Endothelial cell of umbilical vein (primary cell): Measurements from ENCODE around the gene MYOF.

Experiments used
- POLR2A ChIP-seq: IDR thresholded peaks from 2 replicates; pipeline ENCODE4 v1.6.1; 2012; ENCODE audit warnings: low read depth, mild to moderate bottlenecking, control low read depth, low read length
- TF ChIP-seq, protein P1 (sequence below), 2 donors: IDR thresholded peaks; 1 replicate in 1 of 2; 2 replicates in 1 of 2; pipeline ENCODE4 v1.5.1; 2011; ENCODE audit warnings: low read length in 2 of 2, mild to moderate bottlenecking in 2 of 2, moderate library complexity in 2 of 2, control low read depth in 1 of 2, inconsistent platforms in 1 of 2, low read depth in 1 of 2; ENCODE audit not compliant: insufficient read depth in 1 of 2; ENCODE audit errors: extremely low read depth in 1 of 2
- TF ChIP-seq, protein P2 (sequence below): IDR thresholded peaks from 2 replicates; pipeline ENCODE4 v1.6.1; 2011; ENCODE audit not compliant: insufficient read depth, insufficient read length

DNA sequence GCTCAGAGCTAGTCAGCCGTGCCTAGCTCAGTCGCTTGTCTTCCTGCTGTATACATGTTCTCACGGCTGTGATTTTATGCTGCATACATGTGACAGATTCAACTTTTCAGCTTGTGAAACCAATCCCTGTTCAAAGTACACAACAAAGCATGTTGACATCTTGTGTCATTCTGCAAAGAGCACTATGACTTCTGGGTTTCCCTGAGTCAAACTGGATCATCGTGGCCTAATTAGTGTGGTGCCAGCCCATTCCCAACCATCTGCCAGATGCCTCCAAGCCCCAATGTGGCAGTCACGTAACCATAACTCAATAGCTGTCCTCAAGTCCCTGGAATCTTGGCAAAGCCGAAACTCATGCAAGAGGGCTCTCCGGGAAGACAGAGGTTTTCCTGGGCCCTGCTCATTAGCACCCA, 144.8 kb downstream of the MYOF start:
- TF ChIP-seq, protein P1, sequence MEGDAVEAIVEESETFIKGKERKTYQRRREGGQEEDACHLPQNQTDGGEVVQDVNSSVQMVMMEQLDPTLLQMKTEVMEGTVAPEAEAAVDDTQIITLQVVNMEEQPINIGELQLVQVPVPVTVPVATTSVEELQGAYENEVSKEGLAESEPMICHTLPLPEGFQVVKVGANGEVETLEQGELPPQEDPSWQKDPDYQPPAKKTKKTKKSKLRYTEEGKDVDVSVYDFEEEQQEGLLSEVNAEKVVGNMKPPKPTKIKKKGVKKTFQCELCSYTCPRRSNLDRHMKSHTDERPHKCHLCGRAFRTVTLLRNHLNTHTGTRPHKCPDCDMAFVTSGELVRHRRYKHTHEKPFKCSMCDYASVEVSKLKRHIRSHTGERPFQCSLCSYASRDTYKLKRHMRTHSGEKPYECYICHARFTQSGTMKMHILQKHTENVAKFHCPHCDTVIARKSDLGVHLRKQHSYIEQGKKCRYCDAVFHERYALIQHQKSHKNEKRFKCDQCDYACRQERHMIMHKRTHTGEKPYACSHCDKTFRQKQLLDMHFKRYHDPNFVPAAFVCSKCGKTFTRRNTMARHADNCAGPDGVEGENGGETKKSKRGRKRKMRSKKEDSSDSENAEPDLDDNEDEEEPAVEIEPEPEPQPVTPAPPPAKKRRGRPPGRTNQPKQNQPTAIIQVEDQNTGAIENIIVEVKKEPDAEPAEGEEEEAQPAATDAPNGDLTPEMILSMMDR (IDR thresholded peaks at IDR 0.05; ENCODE audit: extremely low read depth in 1 of 2, insufficient read depth in 1 of 2, low read depth in 1 of 2, low read length in 2 of 2): no peak
- TF ChIP-seq, protein P2, sequence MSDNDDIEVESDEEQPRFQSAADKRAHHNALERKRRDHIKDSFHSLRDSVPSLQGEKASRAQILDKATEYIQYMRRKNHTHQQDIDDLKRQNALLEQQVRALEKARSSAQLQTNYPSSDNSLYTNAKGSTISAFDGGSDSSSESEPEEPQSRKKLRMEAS: no peak
- no peak for TF ChIP-seq POLR2A
